ENCODE measurements around the gene TULP4.

TULP4 gene

DNA sequence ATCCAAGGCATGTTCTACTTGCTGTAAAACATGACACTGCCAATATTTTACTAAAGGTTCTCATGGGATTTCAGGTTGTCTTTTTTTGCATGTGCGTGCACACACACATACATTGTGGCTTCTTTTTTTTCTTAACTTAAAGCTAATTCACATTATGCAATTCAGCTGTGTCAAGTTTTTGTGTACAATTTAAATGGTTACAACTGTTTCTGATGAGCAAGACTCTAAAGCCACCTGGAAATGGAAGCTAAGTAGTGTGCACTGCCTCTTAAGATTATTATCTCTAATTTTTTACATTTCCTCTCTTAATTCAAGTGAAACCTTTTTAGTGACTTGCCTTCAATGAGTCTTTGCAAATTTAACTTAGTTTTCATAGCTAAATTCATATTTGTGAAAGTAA lies 75.3 kb downstream of the TULP4 start:
- no peak for TF ChIP-seq CEBPB (IDR thresholded peaks at IDR 0.05)
- TF ChIP-seq, protein P1, sequence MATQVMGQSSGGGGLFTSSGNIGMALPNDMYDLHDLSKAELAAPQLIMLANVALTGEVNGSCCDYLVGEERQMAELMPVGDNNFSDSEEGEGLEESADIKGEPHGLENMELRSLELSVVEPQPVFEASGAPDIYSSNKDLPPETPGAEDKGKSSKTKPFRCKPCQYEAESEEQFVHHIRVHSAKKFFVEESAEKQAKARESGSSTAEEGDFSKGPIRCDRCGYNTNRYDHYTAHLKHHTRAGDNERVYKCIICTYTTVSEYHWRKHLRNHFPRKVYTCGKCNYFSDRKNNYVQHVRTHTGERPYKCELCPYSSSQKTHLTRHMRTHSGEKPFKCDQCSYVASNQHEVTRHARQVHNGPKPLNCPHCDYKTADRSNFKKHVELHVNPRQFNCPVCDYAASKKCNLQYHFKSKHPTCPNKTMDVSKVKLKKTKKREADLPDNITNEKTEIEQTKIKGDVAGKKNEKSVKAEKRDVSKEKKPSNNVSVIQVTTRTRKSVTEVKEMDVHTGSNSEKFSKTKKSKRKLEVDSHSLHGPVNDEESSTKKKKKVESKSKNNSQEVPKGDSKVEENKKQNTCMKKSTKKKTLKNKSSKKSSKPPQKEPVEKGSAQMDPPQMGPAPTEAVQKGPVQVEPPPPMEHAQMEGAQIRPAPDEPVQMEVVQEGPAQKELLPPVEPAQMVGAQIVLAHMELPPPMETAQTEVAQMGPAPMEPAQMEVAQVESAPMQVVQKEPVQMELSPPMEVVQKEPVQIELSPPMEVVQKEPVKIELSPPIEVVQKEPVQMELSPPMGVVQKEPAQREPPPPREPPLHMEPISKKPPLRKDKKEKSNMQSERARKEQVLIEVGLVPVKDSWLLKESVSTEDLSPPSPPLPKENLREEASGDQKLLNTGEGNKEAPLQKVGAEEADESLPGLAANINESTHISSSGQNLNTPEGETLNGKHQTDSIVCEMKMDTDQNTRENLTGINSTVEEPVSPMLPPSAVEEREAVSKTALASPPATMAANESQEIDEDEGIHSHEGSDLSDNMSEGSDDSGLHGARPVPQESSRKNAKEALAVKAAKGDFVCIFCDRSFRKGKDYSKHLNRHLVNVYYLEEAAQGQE (IDR thresholded peaks at IDR 0.05; ENCODE audit: low read depth) = no peak
- no peak for TF ChIP-seq CREB1 (IDR thresholded peaks at IDR 0.05; ENCODE audit: low read depth)
- TF ChIP-seq, protein P2, sequence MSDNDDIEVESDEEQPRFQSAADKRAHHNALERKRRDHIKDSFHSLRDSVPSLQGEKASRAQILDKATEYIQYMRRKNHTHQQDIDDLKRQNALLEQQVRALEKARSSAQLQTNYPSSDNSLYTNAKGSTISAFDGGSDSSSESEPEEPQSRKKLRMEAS (IDR thresholded peaks at IDR 0.05) = no peak
- TF ChIP-seq TAF1 (IDR thresholded peaks at IDR 0.05; ENCODE audit: low read depth) = no peak
- no peak for TF ChIP-seq EGR1 (IDR thresholded peaks at IDR 0.05)
- no peak for TF ChIP-seq ZBTB7A (IDR thresholded peaks at IDR 0.05; ENCODE audit: low read depth)
- no peak for TF ChIP-seq YY1 (IDR thresholded peaks at IDR 0.05; ENCODE audit: low read depth)
- no peak for TF ChIP-seq EP300 (IDR thresholded peaks at IDR 0.05; ENCODE audit: borderline replicate concordance)
- TF ChIP-seq RAD21 (IDR thresholded peaks at IDR 0.05; ENCODE audit: low read depth) = no peak
- no peak for TF ChIP-seq TEAD4 (IDR thresholded peaks at IDR 0.05)
- TF ChIP-seq TCF12 (IDR thresholded peaks at IDR 0.05; ENCODE audit: low read depth) = no peak
- TF ChIP-seq NFIC (IDR thresholded peaks at IDR 0.05) = no peak

DNA sequence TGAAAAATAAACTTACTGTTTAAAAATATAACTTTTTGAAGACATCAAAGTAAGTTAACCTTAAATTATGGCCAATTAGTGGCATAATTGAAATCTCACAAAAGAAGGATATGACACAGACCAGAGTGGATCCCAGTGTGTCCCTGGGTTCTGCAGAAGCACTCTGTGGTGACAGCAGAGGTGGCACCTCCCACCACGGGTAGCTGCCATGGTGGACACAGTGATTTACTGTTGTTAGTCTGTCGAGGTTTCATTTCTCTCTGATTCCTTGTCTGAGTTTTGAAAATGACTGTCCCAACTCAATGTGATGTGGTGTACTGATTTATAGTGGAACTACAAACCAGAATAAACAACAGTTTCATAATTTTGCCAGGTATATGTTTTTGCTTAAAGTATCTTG lies 76.5 kb downstream of the TULP4 start:
- TF ChIP-seq, protein P1 (IDR thresholded peaks at IDR 0.05; ENCODE audit: low read depth) = no peak
- TF ChIP-seq TAF1 (IDR thresholded peaks at IDR 0.05; ENCODE audit: low read depth) (no peak), FOXM1 (IDR thresholded peaks at IDR 0.05; ENCODE audit: borderline replicate concordance, low read depth) (no peak), TEAD4 (IDR thresholded peaks at IDR 0.05) (no peak), CREB1 (IDR thresholded peaks at IDR 0.05; ENCODE audit: low read depth) (no peak), RAD21 (IDR thresholded peaks at IDR 0.05; ENCODE audit: low read depth) (no peak), NFIC (IDR thresholded peaks at IDR 0.05) (no peak), EGR1 (IDR thresholded peaks at IDR 0.05) (no peak), ZBTB7A (IDR thresholded peaks at IDR 0.05; ENCODE audit: low read depth) (no peak), YY1 (IDR thresholded peaks at IDR 0.05; ENCODE audit: low read depth) (no peak), EP300 (IDR thresholded peaks at IDR 0.05; ENCODE audit: borderline replicate concordance) (no peak), TCF12 (IDR thresholded peaks at IDR 0.05; ENCODE audit: low read depth) (no peak), CEBPB (IDR thresholded peaks at IDR 0.05) (no peak)
- TF ChIP-seq, protein P3, sequence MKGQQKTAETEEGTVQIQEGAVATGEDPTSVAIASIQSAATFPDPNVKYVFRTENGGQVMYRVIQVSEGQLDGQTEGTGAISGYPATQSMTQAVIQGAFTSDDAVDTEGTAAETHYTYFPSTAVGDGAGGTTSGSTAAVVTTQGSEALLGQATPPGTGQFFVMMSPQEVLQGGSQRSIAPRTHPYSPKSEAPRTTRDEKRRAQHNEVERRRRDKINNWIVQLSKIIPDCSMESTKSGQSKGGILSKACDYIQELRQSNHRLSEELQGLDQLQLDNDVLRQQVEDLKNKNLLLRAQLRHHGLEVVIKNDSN (IDR thresholded peaks at IDR 0.05) = no peak
- TF ChIP-seq, protein P2 (IDR thresholded peaks at IDR 0.05) = no peak

DNA sequence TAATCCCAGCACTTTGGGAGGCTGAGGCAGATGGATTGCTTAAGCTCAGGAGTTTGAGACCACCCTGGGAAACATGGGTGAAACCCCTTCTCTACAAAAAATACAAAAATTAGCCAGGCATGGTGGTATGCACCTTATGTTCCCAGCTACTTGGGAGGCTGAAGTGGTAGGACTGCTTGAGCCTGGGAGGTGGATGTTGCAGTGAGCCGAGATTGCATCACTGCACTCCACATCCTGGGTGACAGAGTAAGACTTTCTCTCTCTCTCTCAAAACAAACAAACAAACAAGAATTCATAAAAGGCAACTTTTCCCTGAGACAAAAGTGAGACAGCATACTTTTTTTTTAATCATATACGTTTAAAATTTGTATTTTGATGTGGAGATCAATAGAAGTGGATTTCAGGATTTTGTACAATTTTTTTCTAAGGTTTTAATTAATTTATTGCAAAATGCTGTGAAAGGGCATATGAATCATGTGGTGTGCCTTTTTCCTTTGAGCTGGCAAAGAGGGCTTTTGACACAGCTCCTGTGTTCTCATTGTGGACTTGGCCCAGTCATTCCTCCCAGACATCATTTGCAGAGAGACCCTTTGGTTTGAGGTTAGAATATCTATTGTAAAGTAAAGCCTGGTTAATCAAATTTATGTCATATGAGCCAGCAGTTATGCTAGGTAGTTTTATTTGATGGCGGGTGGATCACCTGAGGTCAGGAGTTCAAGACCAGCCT lies 77.1 kb downstream of the TULP4 start:
- TF ChIP-seq YY1 (IDR thresholded peaks at IDR 0.05; ENCODE audit: low read depth) = no peak
- no peak for TF ChIP-seq EGR1 (IDR thresholded peaks at IDR 0.05)
- TF ChIP-seq, protein P3 (IDR thresholded peaks at IDR 0.05) = no peak
- no peak for TF ChIP-seq EP300 (IDR thresholded peaks at IDR 0.05; ENCODE audit: borderline replicate concordance)
- TF ChIP-seq, protein P2 (IDR thresholded peaks at IDR 0.05) = no peak
- TF ChIP-seq TEAD4 (IDR thresholded peaks at IDR 0.05) = no peak
- TF ChIP-seq CEBPB (IDR thresholded peaks at IDR 0.05) = no peak
- no peak for TF ChIP-seq TAF1 (IDR thresholded peaks at IDR 0.05; ENCODE audit: low read depth)
- TF ChIP-seq NFIC (IDR thresholded peaks at IDR 0.05) = no peak
- TF ChIP-seq TCF12 (IDR thresholded peaks at IDR 0.05; ENCODE audit: low read depth) = no peak
- TF ChIP-seq, protein P1 (IDR thresholded peaks at IDR 0.05; ENCODE audit: low read depth) = no peak
- TF ChIP-seq ZBTB7A (IDR thresholded peaks at IDR 0.05; ENCODE audit: low read depth) = no peak
- TF ChIP-seq CREB1 (IDR thresholded peaks at IDR 0.05; ENCODE audit: low read depth) = no peak
- no peak for TF ChIP-seq RAD21 (IDR thresholded peaks at IDR 0.05; ENCODE audit: low read depth)
- no peak for TF ChIP-seq FOXM1 (IDR thresholded peaks at IDR 0.05; ENCODE audit: borderline replicate concordance, low read depth)
